Endothelial cell of umbilical vein (primary cell): ENCODE data around the gene C9orf153. TPM values are rescaled to one million over a fixed set of nuclear protein-coding genes. Genes with fewer than 3 reads are reported as not detected.

Experiments
- BruUV-seq: library from RNA; stranded (reverse); fragments of 400-500 nt; replicated peaks from 2 replicates; lab custom pipeline; 2021; lab: Mats Ljungman, UMichigan
- CTCF ChIA-PET: fragments of 300-600, 350-600 bp; sonication (Branson Sonifier 250); formaldehyde crosslinking; loops from one replicate; lab custom pipeline; 2021; ENCODE audit warnings: antibody characterized with exemption, inconsistent platforms; lab: Charles Lee
- POLR2A ChIA-PET: fragments of 300-600, 350-600 bp; sonication (Branson Sonifier 250); formaldehyde crosslinking; loops from one replicate; lab custom pipeline; 2021; ENCODE audit warnings: antibody characterized with exemption, inconsistent platforms; lab: Charles Lee
- DNase-seq: peaks from one replicate; pipeline ENCODE4 v3.0.0-alpha.2; 2011; ENCODE audit warnings: low read depth, low spot score
- FAIRE-seq: peaks from 2 replicates; lab custom pipeline; 2011; peaks lifted over from hg19 to GRCh38; lab: Jason Lieb, UNC
- H2AFZ ChIP-seq: 2 replicates; pipeline ENCODE4 v1.6.0; 2012; ENCODE audit warnings: low read depth, low read length, control low read depth, inconsistent platforms
- H3K27ac ChIP-seq: 2 replicates; pipeline ENCODE4 v1.5.1; 2011; ENCODE audit warnings: low read depth, mild to moderate bottlenecking, control low read depth, low read length, moderate library complexity; ENCODE audit not compliant: insufficient read depth
- H3K27me3 ChIP-seq, 2 experiments: 2 replicates each; pipeline versions ENCODE4 v1.6.0 to v1.6.1; 2011; ENCODE audit warnings: low read length in 2 of 2, mixed read lengths in 1 of 2; ENCODE audit not compliant: control insufficient read depth in 2 of 2, insufficient read depth in 2 of 2
- H3K36me3 ChIP-seq, 2 experiments: 2 replicates in 1 of 2; 3 replicates in 1 of 2; pipeline ENCODE4 v1.5.1; 2011; ENCODE audit warnings: low read length in 2 of 2, mild to moderate bottlenecking in 1 of 2, moderate library complexity in 1 of 2; ENCODE audit not compliant: control insufficient read depth in 2 of 2, insufficient read depth in 2 of 2; ENCODE audit errors: extremely low read depth in 1 of 2
- H3K4me1 ChIP-seq: 3 replicates; pipeline ENCODE4 v1.5.1; 2011; ENCODE audit warnings: mild to moderate bottlenecking, low read length; ENCODE audit not compliant: control insufficient read depth, insufficient read depth; ENCODE audit errors: extremely low read depth
- H3K4me2 ChIP-seq: 2 replicates; pipeline ENCODE4 v1.6.1; 2011; ENCODE audit warnings: low read length, control low read depth, mixed read lengths; ENCODE audit not compliant: insufficient read depth
- H3K4me3 ChIP-seq, 3 experiments: fragments of 200-600 bp in 1 of 3; sonication (generic), shearing (Covaris generic) in 1 of 3; replicated peaks in 1 of 3; 2 replicates each; pipeline ENCODE4 v1.5.1; 2011 to 2016; ENCODE audit warnings: control low read depth in 3 of 3, low read length in 3 of 3, mild to moderate bottlenecking in 2 of 3, inconsistent platforms in 1 of 3, low read depth in 1 of 3, moderate library complexity in 1 of 3; ENCODE audit not compliant: insufficient read depth in 1 of 3
- H3K79me2 ChIP-seq: 2 replicates; pipeline ENCODE4 v1.6.0; 2012; ENCODE audit warnings: low read length, inconsistent platforms; ENCODE audit not compliant: control insufficient read depth, insufficient read depth
- H3K9ac ChIP-seq: replicated peaks from 2 replicates; pipeline ENCODE3; 2011; ENCODE audit warnings: low read length, control low read depth; ENCODE audit not compliant: insufficient read depth; ENCODE audit errors: extremely low read depth
- H3K9me1 ChIP-seq: replicated peaks from 3 replicates; pipeline ENCODE4 v1.6.0; 2011; ENCODE audit warnings: mild to moderate bottlenecking, low read length; ENCODE audit not compliant: control insufficient read depth, insufficient read depth; ENCODE audit errors: extremely low read depth
- H3K9me3 ChIP-seq: replicated peaks from 2 replicates; pipeline ENCODE4 v1.5.1; 2012; ENCODE audit warnings: low read length, inconsistent platforms; ENCODE audit not compliant: control insufficient read depth, insufficient read depth
- H4K20me1 ChIP-seq: replicated peaks from 2 replicates; pipeline ENCODE3; 2011; ENCODE audit warnings: mild to moderate bottlenecking, low read length; ENCODE audit not compliant: control insufficient read depth, insufficient read depth; ENCODE audit errors: extremely low read depth
- CTCF ChIP-seq, 2 donors: IDR thresholded peaks; 1 replicate in 1 of 2; 2 replicates in 1 of 2; pipeline ENCODE4 v1.5.1; 2011; ENCODE audit warnings: low read length in 2 of 2, mild to moderate bottlenecking in 2 of 2, moderate library complexity in 2 of 2, control low read depth in 1 of 2, inconsistent platforms in 1 of 2, low read depth in 1 of 2; ENCODE audit not compliant: insufficient read depth in 1 of 2; ENCODE audit errors: extremely low read depth in 1 of 2
- EZH2 ChIP-seq: IDR thresholded peaks from 2 replicates; pipeline ENCODE4 v1.6.1; 2012; ENCODE audit warnings: borderline replicate concordance, low read depth, mild to moderate bottlenecking, moderate library complexity, low read length, inconsistent platforms; ENCODE audit not compliant: severe bottlenecking
- FOS ChIP-seq: IDR thresholded peaks from 2 replicates; pipeline ENCODE4 v1.6.1; 2011; ENCODE audit warnings: mild to moderate bottlenecking, low read length, moderate library complexity, borderline replicate concordance; ENCODE audit not compliant: insufficient read depth
- GATA2 ChIP-seq: IDR thresholded peaks from 2 replicates; pipeline ENCODE4 v1.7.0; 2011; ENCODE audit warnings: low read depth, mild to moderate bottlenecking, moderate library complexity, mixed read lengths, low read length; ENCODE audit not compliant: insufficient read length, insufficient read depth
- JUN ChIP-seq: IDR thresholded peaks from 2 replicates; pipeline ENCODE4 v1.6.1; 2011; ENCODE audit warnings: borderline replicate concordance, low read depth; ENCODE audit not compliant: insufficient read length, insufficient read depth
- MAX ChIP-seq: IDR thresholded peaks from 2 replicates; pipeline ENCODE4 v1.6.1; 2011; ENCODE audit not compliant: insufficient read depth, insufficient read length
- MYC ChIP-seq: IDR thresholded peaks from one replicate; pipeline ENCODE4 v1.6.1; 2011; ENCODE audit warnings: mild to moderate bottlenecking, low read depth, low read length
- POLR2A ChIP-seq: IDR thresholded peaks from 2 replicates; pipeline ENCODE4 v1.6.1; 2012; ENCODE audit warnings: low read depth, mild to moderate bottlenecking, control low read depth, low read length
- POLR2AphosphoS5 ChIP-seq: IDR thresholded peaks from 2 replicates; pipeline ENCODE4 v1.6.1; 2012; ENCODE audit warnings: low read depth, mild to moderate bottlenecking, control low read depth, low read length, moderate library complexity; ENCODE audit not compliant: insufficient read depth
- dilution Hi-C: fragments of 300-500 bp; cut with MboI; formaldehyde crosslinking; loops from one replicate; pipeline ENCODE4 v1.15.0; 2019; ENCODE audit warnings: low sequenced_read_pairs; ENCODE audit not compliant: extremely low pct_ligation_motif_present
- intact Hi-C: fragments of 100-400 bp; cut with micrococcal nuclease; formaldehyde crosslinking; loops from one replicate; pipeline ENCODE4 v1.10.0; 2022
- polyA plus RNA-seq, 4 experiments: library from polyadenylated mRNA; depleted of rRNA in 3 of 4; stranded (reverse) in 3 of 4; unstranded in 1 of 4; fragments of >200 nt; gene quantifications; 2 replicates each; pipeline versions ENCODE4 v1.2.1 to v1.2.3, GENCODE V29; 2011 to 2012; ENCODE audit warnings: missing spikeins in 1 of 4
- total RNA-seq: library from RNA; stranded (reverse); gene quantifications from 2 replicates; pipeline ENCODE4 v1.2.3, GENCODE V29; 2021

Gene C9orf153
- total and polyA plus RNA-seq, 2 donors (not counting 3 experiments of a cell fraction or from before 2014, with no cell fraction given): 0.66 TPM; not detected in 1

DNA sequence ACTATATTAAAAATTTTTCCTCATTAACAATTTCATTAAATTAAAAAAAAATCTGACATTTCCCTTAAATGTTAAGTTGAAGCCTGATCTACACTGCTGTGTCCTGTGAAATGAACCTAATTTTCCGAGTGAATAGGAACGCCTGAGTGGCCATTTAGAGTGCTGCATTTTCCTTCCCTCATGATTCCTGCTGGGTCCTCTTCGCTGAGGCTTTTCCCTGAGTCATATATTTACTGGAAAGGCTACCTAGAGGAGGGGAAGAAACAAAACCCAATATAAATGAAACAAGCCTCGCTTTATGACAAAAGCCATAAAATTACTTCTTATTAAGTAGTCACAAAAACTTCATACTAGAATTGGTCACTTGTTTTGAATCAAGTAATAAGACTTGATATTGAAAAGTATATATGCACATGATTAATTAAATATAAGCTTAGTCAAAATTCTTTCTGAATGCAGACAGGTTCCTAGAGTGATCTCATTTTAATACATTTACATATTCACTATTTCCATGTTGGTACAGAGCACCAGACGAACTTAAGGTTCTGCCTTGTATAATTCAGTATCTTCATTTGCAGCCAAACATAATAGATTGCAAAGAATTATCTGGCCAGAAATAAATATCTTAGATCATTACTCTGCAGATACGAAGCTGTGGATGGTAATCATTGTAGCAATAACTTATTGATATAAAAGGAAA, 29.2 kb upstream of the C9orf153 start:
- ChIA-PET POLR2A (no interaction called here), CTCF (no interaction called here)
- Histone ChIP-seq H3K27ac (no peak overlapping the region), H3K4me2 (no peak overlapping the region), H3K4me3 (no peak overlapping the region), H3K36me3 (no peaks in the 10 kb centered on the region), H4K20me1 (no peaks in the 10 kb centered on the region), H2AFZ (no peak overlapping the region), H3K9me1 (no peaks in the 10 kb centered on the region), H3K9me3 (no peaks in the 10 kb centered on the region), H3K27me3 (no peaks in the 10 kb centered on the region), H3K79me2 (no peaks in the 10 kb centered on the region), H3K9ac (no peak overlapping the region), H3K4me1 (no peaks in the 10 kb centered on the region)
- no peak for TF ChIP-seq POLR2A
- no peak for TF ChIP-seq FOS
- no peak for TF ChIP-seq POLR2AphosphoS5
- no peak for TF ChIP-seq CTCF (IDR thresholded peaks at IDR 0.05; ENCODE audit: extremely low read depth in 1 of 2, insufficient read depth in 1 of 2, low read depth in 1 of 2, low read length in 2 of 2)
- no peak for TF ChIP-seq JUN
- TF ChIP-seq GATA2: no peak
- TF ChIP-seq MYC: no peak
- no peak for TF ChIP-seq EZH2
- TF ChIP-seq MAX: no peak
- no TSS peak for BruUV-seq
- no peak for DNase-seq
- no peak for FAIRE-seq
- dilution Hi-C loops: no loop called here
- intact Hi-C loops: no loop called here
